HG02571 (cell line): ENCODE results near the gene FAM107B.

ENCODE experiments used
- ATAC-seq: cut with Tn5 transposase; IDR thresholded peaks from one replicate; pipeline ENCODE4 v1.9.1; 2021; ENCODE audit warnings: mild to moderate bottlenecking, moderate library complexity; ENCODE audit not compliant: unreplicated experiment

FAM107B gene

DNA sequence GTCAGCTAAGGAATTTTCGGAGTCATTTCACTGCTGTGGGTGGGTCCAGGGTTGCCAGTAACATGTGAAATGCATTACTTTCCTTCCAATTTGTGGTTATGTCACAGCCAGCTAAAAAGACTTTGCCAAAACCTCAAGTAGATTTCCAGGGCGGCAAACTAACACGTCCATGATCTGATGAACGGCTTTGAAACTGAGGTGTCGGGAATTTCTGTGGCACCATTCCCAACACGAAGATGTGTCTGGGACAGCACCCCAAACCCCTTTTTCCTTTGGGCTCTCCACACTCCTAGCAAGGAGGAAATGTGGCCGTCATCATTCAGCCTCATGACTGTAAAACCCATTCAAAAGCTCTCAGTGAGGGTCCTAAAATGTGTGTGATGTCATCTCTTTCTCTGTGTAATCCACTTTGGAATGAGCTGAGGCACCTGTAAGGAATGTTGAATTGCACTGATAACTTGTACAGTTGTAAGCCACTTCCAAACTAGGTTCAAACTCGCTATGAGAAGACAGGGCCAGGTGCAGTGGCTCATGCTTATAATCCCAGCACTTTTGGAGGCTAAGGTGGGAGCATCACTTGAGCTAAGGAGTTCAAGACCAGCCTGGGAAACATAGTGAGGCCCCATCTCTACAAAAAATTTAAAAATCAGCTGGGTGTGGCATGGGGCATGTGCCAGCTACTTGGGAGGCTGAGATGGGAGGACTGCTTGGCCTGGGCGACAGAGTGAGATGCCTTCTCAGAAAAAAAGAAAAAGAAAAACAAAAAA lies 297.9 kb downstream of the FAM107B start:
- ATAC-seq: no peak

DNA sequence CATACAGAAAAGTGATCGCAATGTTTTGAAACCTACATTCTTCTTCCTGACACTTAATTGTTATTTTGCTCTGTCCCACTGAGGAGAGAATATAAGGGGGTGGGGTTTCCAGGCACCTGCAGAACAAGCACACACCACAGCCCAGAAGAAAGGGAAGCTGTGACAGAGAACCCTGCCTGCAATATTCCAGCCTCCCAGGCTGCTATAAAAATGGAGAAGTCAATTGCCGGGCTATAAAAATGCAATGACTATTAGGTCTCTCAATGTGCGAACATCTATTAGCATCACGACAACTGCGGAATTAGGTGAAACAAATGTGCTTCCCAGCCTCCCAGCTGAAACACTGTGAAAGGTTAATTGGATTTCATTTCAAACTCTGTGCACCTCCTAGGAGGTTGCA lies 298.7 kb downstream of the FAM107B start:
- no peak for ATAC-seq

DNA sequence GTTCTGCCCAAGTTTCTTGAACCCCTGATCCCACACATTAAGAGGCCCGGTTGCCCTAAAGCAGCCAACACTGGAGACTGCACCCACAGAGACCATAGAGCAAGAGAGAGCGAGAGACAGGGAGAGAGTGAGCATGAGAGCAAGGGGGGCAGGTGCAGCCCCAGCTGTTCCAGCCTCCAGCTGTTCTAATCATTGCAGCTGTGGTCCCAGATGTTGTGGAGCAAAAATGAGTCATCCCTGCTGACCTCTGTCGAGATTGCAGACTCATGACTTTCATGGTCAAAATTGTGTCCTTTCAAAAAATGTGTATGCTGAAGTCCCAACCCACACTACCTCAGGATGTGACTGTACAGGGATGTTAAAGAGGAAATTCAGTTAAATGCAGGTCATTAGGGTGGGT lies 300.0 kb downstream of the FAM107B start:
- no peak for ATAC-seq

DNA sequence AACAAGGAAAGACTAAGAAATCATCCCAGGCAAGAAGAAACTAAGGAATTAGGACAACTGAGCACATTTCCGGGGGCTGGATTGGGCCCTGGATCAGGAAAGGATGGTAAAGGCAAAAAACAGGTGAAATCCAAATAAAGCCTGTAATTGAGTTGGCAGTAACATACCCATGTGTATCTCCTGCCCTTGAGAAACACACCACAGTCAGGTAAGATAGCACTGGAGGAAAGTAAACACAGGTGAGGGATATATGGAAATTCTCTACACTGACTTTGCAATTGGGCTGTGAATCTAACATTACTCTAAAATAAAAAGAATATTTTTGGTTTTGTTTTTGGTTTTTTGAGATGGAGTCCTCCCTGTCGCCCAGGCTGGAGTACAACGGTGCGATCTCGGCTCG lies 303.8 kb downstream of the FAM107B start:
- no peak for ATAC-seq

DNA sequence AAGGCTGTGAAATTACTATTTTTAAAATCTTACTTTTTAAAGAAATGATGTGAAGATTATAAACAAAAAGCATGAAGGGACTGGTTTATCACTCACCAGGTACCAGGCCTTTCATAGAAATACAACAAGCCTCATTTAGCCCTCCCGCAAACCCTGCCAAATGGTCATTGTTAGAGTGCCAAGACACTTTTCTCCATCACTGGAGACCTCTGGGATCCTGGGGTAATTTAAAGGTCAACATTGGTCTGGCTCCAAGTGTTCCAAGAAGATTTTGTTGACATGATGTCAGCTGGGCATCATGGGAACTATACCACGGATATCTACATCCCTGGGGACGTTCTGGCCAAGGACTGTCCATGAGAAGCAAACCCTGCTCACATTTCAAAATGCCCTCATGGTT lies 306.0 kb downstream of the FAM107B start:
- ATAC-seq: no peak
